Measurements from ENCODE around the gene WNT7A.

The WNT7A gene

GRCh38 chr3:13846716-13847570, 32.9 kb downstream of the WNT7A start:
- Histone ChIP-seq H3K4me1 (ENCODE audit: insufficient read depth, low read length, poor library complexity, severe bottlenecking) (no peaks in the 10 kb centered on the region), H2AFZ (ENCODE audit: low read length) (no peak overlapping the region)

GRCh38 chr3:13846238-13846637, 33.6 kb downstream of the WNT7A start:
- H3K27me3 ChIP-seq (ENCODE audit: insufficient read depth, low read length, poor library complexity, severe bottlenecking), result no peaks in the 10 kb centered on the region
- H4K20me1 ChIP-seq (ENCODE audit: insufficient read depth, low read length, poor library complexity, severe bottlenecking), result no peaks in the 10 kb centered on the region
- no peak for TF ChIP-seq EZH2phosphoT487 (IDR thresholded peaks at IDR 0.05; ENCODE audit: borderline replicate concordance)
- TF ChIP-seq, protein P1, sequence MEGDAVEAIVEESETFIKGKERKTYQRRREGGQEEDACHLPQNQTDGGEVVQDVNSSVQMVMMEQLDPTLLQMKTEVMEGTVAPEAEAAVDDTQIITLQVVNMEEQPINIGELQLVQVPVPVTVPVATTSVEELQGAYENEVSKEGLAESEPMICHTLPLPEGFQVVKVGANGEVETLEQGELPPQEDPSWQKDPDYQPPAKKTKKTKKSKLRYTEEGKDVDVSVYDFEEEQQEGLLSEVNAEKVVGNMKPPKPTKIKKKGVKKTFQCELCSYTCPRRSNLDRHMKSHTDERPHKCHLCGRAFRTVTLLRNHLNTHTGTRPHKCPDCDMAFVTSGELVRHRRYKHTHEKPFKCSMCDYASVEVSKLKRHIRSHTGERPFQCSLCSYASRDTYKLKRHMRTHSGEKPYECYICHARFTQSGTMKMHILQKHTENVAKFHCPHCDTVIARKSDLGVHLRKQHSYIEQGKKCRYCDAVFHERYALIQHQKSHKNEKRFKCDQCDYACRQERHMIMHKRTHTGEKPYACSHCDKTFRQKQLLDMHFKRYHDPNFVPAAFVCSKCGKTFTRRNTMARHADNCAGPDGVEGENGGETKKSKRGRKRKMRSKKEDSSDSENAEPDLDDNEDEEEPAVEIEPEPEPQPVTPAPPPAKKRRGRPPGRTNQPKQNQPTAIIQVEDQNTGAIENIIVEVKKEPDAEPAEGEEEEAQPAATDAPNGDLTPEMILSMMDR (conservative IDR thresholded peaks at IDR 0.05; ENCODE audit: low read length), result no peak

More at GRCh38 chr3:13846716-13847570, 32.9 kb downstream of the WNT7A start:
- Histone ChIP-seq H3K4me2 (ENCODE audit: low read depth, low read length, poor library complexity, severe bottlenecking) (no peak overlapping the region), H3K9me2 (replicated peaks; ENCODE audit: low read depth, low read length) (no peaks in the 10 kb centered on the region), H3K9ac (ENCODE audit: low read depth, low read length, poor library complexity, severe bottlenecking) (no peak overlapping the region), H3K36me3 (ENCODE audit: insufficient read depth, low read length) (no peaks in the 10 kb centered on the region), H3K4me3 (ENCODE audit: low read length, poor library complexity, severe bottlenecking) (no peak overlapping the region), H3K9me3 (ENCODE audit: insufficient read depth, low read depth, low read length) (no peaks in the 10 kb centered on the region), H3F3A (ENCODE audit: low read depth) (no peaks in the 10 kb centered on the region), H3K79me2 (ENCODE audit: insufficient read depth, low read length) (no peaks in the 10 kb centered on the region), H4K20me1 (ENCODE audit: insufficient read depth, low read length, poor library complexity, severe bottlenecking) (no peaks in the 10 kb centered on the region), H3K27me3 (ENCODE audit: insufficient read depth, low read length, poor library complexity, severe bottlenecking) (no peaks in the 10 kb centered on the region)
- TF ChIP-seq EZH2phosphoT487 (IDR thresholded peaks at IDR 0.05; ENCODE audit: borderline replicate concordance), result no peak
- TF ChIP-seq, protein P1 (conservative IDR thresholded peaks at IDR 0.05; ENCODE audit: low read length), result no peak

DNA sequence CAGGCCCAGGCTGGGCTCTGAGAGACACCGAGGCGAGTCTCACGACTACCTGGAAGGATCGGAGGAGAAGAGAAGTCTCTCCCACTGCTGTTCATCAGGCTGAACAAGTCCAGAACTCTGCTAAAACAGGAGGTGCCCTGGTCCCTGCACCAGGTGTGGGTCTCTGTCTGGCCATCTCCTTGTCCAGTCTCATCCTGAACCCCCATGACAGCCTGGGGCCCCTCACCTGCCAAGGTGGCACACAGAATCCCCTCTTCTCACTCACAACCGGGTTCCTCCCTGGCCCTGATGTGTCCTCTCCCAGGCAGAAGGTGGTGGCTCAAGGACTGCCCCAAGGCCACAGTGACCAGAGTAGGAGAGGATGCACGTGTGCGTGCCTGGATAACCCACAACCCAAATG, 34.1 kb downstream of the WNT7A start:
- Histone ChIP-seq H3K4me3 (ENCODE audit: low read length, poor library complexity, severe bottlenecking) (no peak overlapping the region), H3F3A (ENCODE audit: low read depth) (no peaks in the 10 kb centered on the region), H3K9ac (ENCODE audit: low read depth, low read length, poor library complexity, severe bottlenecking) (no peak overlapping the region), H3K36me3 (ENCODE audit: insufficient read depth, low read length) (no peaks in the 10 kb centered on the region), H3K79me2 (ENCODE audit: insufficient read depth, low read length) (no peaks in the 10 kb centered on the region), H3K9me3 (ENCODE audit: insufficient read depth, low read depth, low read length) (no peaks in the 10 kb centered on the region), H3K27me3 (ENCODE audit: insufficient read depth, low read length, poor library complexity, severe bottlenecking) (no peaks in the 10 kb centered on the region), H4K20me1 (ENCODE audit: insufficient read depth, low read length, poor library complexity, severe bottlenecking) (no peaks in the 10 kb centered on the region), H3K4me1 (ENCODE audit: insufficient read depth, low read length, poor library complexity, severe bottlenecking) (no peaks in the 10 kb centered on the region), H3K9me2 (replicated peaks; ENCODE audit: low read depth, low read length) (no peaks in the 10 kb centered on the region), H2AFZ (ENCODE audit: low read length) (no peak overlapping the region), H3K4me2 (ENCODE audit: low read depth, low read length, poor library complexity, severe bottlenecking) (no peak overlapping the region)
- TF ChIP-seq, protein P1 (conservative IDR thresholded peaks at IDR 0.05; ENCODE audit: low read length), result no peak
- no peak for TF ChIP-seq EZH2phosphoT487 (IDR thresholded peaks at IDR 0.05; ENCODE audit: borderline replicate concordance)

More at GRCh38 chr3:13846238-13846637, 33.6 kb downstream of the WNT7A start:
- Histone ChIP-seq H3K4me2 (ENCODE audit: low read depth, low read length, poor library complexity, severe bottlenecking) (no peak overlapping the region), H3K9ac (ENCODE audit: low read depth, low read length, poor library complexity, severe bottlenecking) (no peak overlapping the region), H3K79me2 (ENCODE audit: insufficient read depth, low read length) (no peaks in the 10 kb centered on the region), H3K9me3 (ENCODE audit: insufficient read depth, low read depth, low read length) (no peaks in the 10 kb centered on the region), H3F3A (ENCODE audit: low read depth) (no peaks in the 10 kb centered on the region), H3K9me2 (replicated peaks; ENCODE audit: low read depth, low read length) (no peaks in the 10 kb centered on the region), H3K4me1 (ENCODE audit: insufficient read depth, low read length, poor library complexity, severe bottlenecking) (no peaks in the 10 kb centered on the region), H2AFZ (ENCODE audit: low read length) (no peak overlapping the region), H3K36me3 (ENCODE audit: insufficient read depth, low read length) (no peaks in the 10 kb centered on the region), H3K4me3 (ENCODE audit: low read length, poor library complexity, severe bottlenecking) (no peak overlapping the region)
